Inflammatory macrophage treated with lipopolysaccharide for 4 hours (primary cell): ENCODE measurements around the gene SLC2A4RG.

ENCODE experiments used
- DNase-seq: peaks from one replicate; pipeline ENCODE4 v3.0.0-alpha.2; 2020

The SLC2A4RG gene

DNA sequence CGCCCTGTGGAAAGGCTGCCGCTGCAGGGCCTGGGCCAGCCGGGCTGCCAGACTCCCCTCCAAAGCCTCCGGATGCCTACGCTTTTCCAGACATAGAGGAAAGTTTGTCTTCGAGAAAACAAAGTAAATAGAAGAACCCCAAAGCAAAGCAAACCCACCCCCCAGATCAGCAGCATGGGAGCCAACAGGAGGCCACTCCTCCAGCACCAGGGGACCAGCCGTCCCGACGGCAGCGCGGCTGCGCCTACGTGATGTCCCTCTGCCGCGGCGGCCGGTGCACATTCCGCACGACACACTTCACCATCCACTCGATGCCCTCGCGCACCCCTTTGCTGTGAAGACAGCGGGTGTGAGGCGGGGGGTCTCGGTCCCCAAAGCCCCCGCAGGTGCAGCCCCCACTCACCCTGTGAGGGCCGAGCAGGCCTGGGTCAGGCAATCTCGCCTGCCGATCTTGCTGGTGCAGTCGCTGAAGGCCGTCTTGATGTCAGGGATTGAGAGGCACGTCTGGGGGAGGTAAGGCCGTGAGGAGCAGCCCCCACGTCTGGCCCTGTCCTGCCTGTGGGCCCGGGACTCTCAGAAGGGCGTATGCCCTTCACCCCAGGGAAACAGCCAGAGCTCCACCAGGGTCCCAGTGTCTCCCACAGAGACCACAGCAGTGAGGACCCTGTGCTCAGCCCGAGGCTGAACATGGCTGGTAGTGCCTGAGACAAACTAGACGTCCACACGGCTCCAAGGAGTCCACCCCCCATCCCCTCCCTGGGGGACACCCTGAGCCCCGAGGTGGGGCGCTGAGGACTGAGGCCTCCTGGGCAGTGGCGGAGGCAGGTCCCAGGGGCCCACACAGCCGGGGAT, 39.2 kb upstream of the SLC2A4RG start:
- DNase-seq: no peak

DNA sequence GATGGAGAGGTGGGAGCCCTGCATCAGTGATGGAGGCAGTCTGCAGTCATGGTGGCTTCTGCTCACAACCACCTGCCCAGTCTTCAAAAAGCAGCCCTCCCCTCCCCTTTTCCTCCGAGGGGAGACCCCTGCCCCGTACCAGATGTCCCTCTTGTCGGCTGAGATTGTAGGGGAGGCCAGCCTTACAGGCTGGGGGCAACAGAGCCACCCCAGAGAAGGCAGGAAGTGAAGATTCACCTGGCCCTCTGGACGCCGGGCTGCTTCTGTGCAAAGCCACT, 38.6 kb upstream of the SLC2A4RG start:
- DNase-seq: no peak

GRCh38 chr20:63701329-63702035, 38.1 kb upstream of the SLC2A4RG start:
- no peak for DNase-seq

GRCh38 chr20:63702036-63702665, 37.4 kb upstream of the SLC2A4RG start:
- no peak for DNase-seq

DNA sequence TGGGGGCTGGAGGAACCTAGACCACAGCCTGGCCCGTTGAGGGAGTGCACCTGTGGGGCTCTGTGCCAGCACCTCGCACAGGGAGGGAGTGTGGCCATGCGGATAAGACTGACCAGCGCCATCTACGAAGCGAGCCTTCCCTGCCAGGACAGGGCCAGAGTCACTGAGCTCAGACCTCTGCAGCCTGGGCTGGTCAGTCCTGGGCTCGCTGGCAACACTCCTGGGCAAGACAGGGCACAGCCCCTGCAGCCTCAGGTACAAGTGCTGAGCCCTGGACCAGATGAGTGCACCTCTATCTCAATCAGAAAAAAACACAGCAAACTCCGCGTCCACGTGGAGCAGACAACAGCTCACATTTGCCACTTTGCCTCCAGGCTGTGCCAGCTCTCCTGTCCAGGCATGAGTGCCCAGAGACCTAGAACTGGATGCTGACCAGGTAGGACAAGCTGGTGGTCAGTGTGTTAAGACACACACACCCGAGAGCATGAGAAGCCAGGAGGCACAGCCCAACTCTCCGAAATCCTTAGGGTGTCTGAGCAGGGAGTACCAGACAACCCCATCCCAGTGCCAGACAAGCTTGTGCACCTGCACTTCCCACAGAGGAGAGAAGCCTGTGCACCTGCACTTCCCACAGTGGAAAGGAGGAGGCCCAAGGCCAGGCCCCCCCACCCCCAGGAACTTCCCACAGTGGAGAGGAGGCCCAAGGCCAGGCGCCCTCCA, 36.7 kb upstream of the SLC2A4RG start:
- no peak for DNase-seq

DNA sequence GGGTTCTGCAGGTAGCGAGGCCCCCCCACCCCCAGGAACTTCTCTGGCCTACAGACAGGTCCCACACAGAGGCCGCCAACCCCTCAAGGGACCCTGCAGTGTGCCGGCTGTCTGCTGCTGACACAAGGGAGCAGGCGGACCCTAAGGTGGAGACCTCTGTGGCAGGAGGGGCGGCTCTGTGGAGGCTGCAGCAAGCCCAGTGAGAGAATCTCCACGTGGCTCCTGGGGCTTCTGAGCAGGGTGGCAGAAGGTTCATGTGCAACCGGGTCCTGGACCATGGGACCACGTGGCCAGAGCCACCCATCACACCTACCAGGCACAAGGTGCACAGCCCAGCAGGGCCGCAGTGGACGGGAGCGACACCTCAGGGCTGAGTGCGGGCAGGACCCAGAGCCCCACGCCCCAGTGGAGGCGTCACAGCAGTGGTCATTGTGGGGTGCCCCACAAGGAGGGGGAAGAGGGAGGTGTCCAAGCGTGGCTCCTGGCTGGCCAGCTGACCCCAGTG, 36.1 kb upstream of the SLC2A4RG start:
- no peak for DNase-seq

- no peak for DNase-seq
These were observed 35.4 kb upstream of the SLC2A4RG start for GRCh38 chr20:63703976-63704748.

DNA sequence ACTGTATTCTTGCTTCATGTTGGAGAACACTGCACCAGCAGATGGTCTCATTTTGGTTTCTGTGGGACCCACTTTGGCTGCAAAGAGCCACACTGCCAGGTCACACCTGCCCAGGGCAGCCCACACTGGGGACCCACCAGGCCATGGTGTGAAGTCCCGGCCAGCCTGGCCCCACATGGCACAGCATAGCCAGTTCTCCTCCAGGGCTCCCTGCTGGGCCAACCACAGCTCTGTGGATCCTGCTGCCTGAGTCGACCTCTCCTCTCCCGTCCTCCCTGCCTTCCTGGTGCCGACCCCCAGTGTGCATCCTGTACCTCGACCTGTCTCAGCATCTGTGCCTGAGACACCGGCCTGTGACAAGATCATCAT, 34.8 kb upstream of the SLC2A4RG start:
- no peak for DNase-seq

- no peak for DNase-seq
These were observed 34.1 kb upstream of the SLC2A4RG start for GRCh38 chr20:63705232-63706026.

- DNase-seq: no peak
These were observed 33.4 kb upstream of the SLC2A4RG start for GRCh38 chr20:63706027-63706695.

DNA sequence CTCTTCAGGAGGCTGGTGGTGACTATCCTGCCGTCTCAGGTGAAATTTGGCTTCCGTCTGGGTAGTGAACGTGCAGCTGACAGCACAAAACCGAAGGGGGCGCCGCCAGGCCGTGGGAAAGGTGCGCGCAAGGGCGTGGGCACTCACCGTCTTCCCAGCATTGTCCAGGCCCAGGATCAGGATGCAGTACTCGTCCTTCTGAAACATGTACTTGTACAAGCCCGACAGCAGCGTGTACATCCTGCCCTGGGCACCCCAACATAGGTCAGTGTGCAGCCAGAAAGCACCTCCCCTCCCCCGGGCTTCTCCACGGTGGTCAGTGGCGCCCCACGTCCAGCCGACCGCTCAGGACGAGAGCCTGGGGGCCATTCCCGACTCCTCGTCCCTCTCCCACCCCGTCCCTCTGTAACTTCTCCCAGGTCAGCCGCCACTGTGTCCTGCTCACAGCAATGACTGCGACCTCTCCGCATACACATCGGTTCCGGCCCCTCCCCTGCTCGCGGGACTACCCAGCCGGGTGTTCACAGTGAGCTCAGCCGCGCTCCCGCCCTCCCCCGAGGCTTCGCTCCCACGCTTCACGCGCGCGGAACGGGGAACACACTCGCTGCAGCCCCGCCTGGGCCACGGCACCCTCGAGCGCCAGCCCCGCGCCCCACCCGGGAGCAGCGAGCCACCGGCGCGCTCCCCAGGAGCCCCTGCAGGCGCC, 32.6 kb upstream of the SLC2A4RG start:
- peak; percentile 74 for DNase-seq

DNA sequence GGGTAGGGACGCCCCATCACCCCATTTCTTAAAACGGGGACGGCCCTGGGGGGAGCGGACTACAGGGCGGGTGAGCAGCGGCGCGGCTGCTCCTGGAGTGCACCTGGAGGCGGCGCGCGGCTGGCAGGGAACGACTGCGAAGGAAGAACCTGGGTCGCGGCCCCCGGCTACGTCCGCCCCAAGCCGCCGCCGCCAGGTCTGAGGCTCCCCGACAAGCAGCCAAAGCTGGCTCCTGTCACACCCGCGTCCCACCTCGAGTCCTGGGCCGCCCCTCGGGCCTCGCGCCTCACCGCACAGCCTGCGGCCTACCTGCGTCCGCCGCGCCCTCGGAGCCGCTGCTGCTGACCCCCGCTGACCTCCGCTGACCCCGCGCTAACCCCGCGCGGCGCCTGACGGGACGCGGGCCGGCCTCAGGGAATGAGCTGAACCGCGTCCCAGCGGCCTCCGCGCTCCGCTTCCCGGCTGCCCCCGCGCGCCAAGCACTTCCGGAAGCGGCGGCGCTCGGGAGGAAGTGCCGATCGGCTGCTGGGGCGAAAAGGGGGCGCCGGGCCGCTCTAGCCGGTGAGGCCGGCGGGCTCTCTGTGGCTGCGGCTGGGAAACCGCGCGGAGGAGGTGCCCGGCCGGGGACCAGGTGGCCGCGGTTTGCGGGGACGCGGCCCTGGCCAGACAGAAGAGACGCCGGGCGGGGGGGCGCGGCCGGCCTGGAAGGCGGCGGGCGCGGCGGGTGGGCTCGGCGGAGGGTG, 31.8 kb upstream of the SLC2A4RG start, which contains the start of the genes ARFRP1 and ZGPAT:
ARFRP1 (minus strand) TSS at position 419 of the 743 bp plus-strand sequence. CDS start 885 bp downstream, outside the sequence.
ZGPAT (plus strand) TSS at position 482 of the 743 bp plus-strand sequence. CDS start 542 bp downstream, outside the sequence.
- peak; percentile 92 for DNase-seq

- DNase-seq: no peak
These were observed 31.1 kb upstream of the SLC2A4RG start for GRCh38 chr20:63708301-63709148.

DNA sequence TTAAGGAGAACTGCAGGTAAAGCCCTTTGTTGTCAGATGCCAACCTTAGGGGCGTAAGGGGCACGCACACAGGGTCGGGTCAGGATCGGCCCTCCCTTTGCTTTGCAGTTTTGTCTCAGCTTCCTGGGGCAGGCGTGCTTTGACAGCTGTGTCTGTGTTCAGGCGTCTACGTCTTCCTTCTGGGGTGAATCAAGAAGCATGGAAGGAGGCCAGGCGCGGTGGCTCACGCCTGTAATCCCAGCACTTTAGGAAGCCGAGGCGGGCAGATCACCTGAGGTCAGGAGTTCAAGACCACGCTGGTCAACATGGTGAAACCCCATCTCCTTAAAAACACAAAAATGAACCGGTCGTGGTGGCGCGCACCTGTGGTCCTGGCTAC, 30.4 kb upstream of the SLC2A4RG start:
- DNase-seq: no peak

DNA sequence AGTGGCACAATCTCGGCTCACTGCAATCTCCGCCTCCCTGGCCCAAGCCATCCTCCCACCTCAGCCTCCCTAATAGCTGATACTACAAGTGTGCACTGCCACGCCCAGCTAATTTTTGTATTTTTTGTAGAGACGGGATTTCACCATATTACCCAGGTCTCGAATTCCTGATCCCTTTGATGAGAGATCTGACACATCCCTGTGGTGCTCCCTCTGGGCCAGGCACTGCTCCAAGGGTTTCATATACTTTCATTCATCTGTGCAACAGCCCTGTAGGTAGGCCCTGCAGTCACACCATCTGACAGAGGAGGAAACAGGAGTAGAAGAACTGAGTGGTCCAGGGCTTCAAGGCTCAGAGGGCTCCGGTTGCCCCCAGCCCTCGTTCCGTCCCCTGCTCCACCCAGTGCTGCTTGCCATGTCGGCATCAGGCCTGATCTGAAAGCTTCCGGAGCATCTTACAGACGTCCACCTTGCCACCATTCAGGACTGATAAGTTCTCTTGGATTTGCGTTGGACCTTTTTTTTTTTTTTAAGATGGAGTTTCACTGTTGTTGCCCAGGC, 28.4 kb upstream of the SLC2A4RG start:
- no peak for DNase-seq

GRCh38 chr20:63712191-63712590, 27.4 kb upstream of the SLC2A4RG start:
- no peak for DNase-seq

- no peak for DNase-seq
These were observed 24.7 kb upstream of the SLC2A4RG start for GRCh38 chr20:63714858-63715257.

- DNase-seq: no peak
These were observed 20.6 kb upstream of the SLC2A4RG start for GRCh38 chr20:63718996-63719395.
